Measurements from ENCODE around the gene SLC30A1. TPM values are rescaled to one million over a fixed set of nuclear protein-coding genes. Genes with fewer than 3 reads are reported as not detected.

Gene SLC30A1
- total and polyA plus RNA-seq, 7 donors, result 4.2 to 11.8 (median 7.9) TPM

GRCh38 chr1:211605603-211606331 lies 26.8 kb upstream of the SLC30A1 start:
- H3K4me1 ChIP-seq, result peaks cover 0 to 2% (median 1%) of the 10 kb centered on the region in 4 donors
- no peaks in the 10 kb centered on the region for H3K27me3 ChIP-seq
- peak overlapping the region in 1 of 4 donors; percentile 49 for H3K27ac ChIP-seq
- intact Hi-C loops (cut with DNase I), result no loop called here
- peak overlapping the region in 1 of 4 donors; percentile 22 for H3K4me3 ChIP-seq
- 94 to 95% methylated on average over 11 of the region's 11 CpGs for WGBS, 2 donors
- no peak for TF ChIP-seq POLR2AphosphoS5 (IDR thresholded peaks at IDR 0.05)
- no peaks in the 10 kb centered on the region for H3K36me3 ChIP-seq
- no peaks in the 10 kb centered on the region for H3K9me3 ChIP-seq
- DNase-seq, result no peak

- DNase-seq, result no peak
- Histone ChIP-seq H3K4me1 (no peaks in the 10 kb centered on the region), H3K27me3 (no peaks in the 10 kb centered on the region), H3K4me3 (no peak overlapping the region), H3K36me3 (no peaks in the 10 kb centered on the region), H3K27ac (no peak overlapping the region), H3K9me3 (no peaks in the 10 kb centered on the region)
- TF ChIP-seq POLR2AphosphoS5 (IDR thresholded peaks at IDR 0.05) (no peak), POLR2A (IDR thresholded peaks at IDR 0.05) (no peak), CTCF (IDR thresholded peaks at IDR 0.05) (no peak), EP300 (IDR thresholded peaks at IDR 0.05) (no peak)
- 92 to 95% methylated on average over 2 of the region's 2 CpGs for WGBS, 2 donors
- intact Hi-C loops (cut with DNase I), result no loop called here
These were observed 26.1 kb upstream of the SLC30A1 start for GRCh38 chr1:211605034-211605433.

- Histone ChIP-seq H3K4me3 (no peak overlapping the region), H3K36me3 (no peaks in the 10 kb centered on the region), H3K9me3 (no peaks in the 10 kb centered on the region), H3K4me1 (no peaks in the 10 kb centered on the region), H3K27me3 (no peaks in the 10 kb centered on the region), H3K27ac (no peak overlapping the region)
- no peak for DNase-seq
- intact Hi-C loops (cut with DNase I), result no loop called here
- WGBS, 2 donors, result 81 to 89% methylated on average over 2 of the region's 2 CpGs
- no peak for TF ChIP-seq POLR2A (IDR thresholded peaks at IDR 0.05)
- no peak for TF ChIP-seq EP300 (IDR thresholded peaks at IDR 0.05)
- TF ChIP-seq CTCF (IDR thresholded peaks at IDR 0.05), result no peak
- no peak for TF ChIP-seq POLR2AphosphoS5 (IDR thresholded peaks at IDR 0.05)
These were observed 25.6 kb upstream of the SLC30A1 start for GRCh38 chr1:211604548-211604947.

- H3K27me3 ChIP-seq, result no peaks in the 10 kb centered on the region
- no peaks in the 10 kb centered on the region for H3K9me3 ChIP-seq
- H3K4me3 ChIP-seq, result no peak overlapping the region
- H3K4me1 ChIP-seq, result no peaks in the 10 kb centered on the region
- H3K36me3 ChIP-seq, result no peaks in the 10 kb centered on the region
- no peak overlapping the region for H3K27ac ChIP-seq
- TF ChIP-seq CTCF (IDR thresholded peaks at IDR 0.05), result no peak
- no peak for DNase-seq
- intact Hi-C loops (cut with DNase I), result no loop called here
- WGBS, 2 donors, result 92 to 97% methylated on average over 1 of the region's 1 CpG
These were observed 24.8 kb upstream of the SLC30A1 start for GRCh38 chr1:211603713-211604112.

GRCh38 chr1:211603191-211603701 lies 24.3 kb upstream of the SLC30A1 start:
- WGBS, 2 donors, result 14 to 65% methylated on average over 3 of the region's 3 CpGs
- H3K9me3 ChIP-seq, result no peaks in the 10 kb centered on the region
- no peak for TF ChIP-seq CTCF (IDR thresholded peaks at IDR 0.05)
- no peak for TF ChIP-seq EP300 (IDR thresholded peaks at IDR 0.05)
- intact Hi-C loops (cut with DNase I), result no loop called here
- H3K27ac ChIP-seq, result no peak overlapping the region
- H3K27me3 ChIP-seq, result no peaks in the 10 kb centered on the region
- no peak overlapping the region for H3K4me3 ChIP-seq
- no peaks in the 10 kb centered on the region for H3K36me3 ChIP-seq
- no peak for DNase-seq
- no peaks in the 10 kb centered on the region for H3K4me1 ChIP-seq

Data from sigmoid colon (tissue), 7 donors.